H1 (cell line): ENCODE data around the gene IRAK4. TPM values are rescaled to one million over a fixed set of nuclear protein-coding genes. Genes with fewer than 3 reads are reported as not detected.

Experiments
- SP4 ChIP-seq: IDR thresholded peaks from 2 replicates; pipeline ENCODE4 v1.6.1; 2012; ENCODE audit warnings: low read length, inconsistent platforms
- polyA plus RNA-seq, 7 experiments: library from polyadenylated mRNA; depleted of rRNA in 3 of 7; stranded (reverse) in 5 of 7; unstranded in 2 of 7; fragments of >200 nt in 5 of 7; fragments of 200-250 nt in 2 of 7; gene quantifications; 1 replicate in 5 of 7; 2 replicates in 1 of 7; 4 replicates in 1 of 7; pipeline versions ENCODE4 v1.2.1 to v1.2.3, GENCODE V29; 2011 to 2013; ENCODE audit warnings: missing spikeins in 2 of 7, mixed read lengths in 2 of 7
- total RNA-seq: library from RNA; stranded (reverse); fragmentation: NEBNext Ultra II Directional; extraction: Animal tissue kit (Norgen Biotek cat#: 25700); gene quantifications from 2 replicates; pipeline ENCODE4 v1.2.1, GENCODE V29; 2021

IRAK4 gene
- total and polyA plus RNA-seq, 2 of the 8 experiments (the other 6 are each of a cell fraction or from before 2014, with no cell fraction given), result 2.3 to 7.7 TPM

DNA sequence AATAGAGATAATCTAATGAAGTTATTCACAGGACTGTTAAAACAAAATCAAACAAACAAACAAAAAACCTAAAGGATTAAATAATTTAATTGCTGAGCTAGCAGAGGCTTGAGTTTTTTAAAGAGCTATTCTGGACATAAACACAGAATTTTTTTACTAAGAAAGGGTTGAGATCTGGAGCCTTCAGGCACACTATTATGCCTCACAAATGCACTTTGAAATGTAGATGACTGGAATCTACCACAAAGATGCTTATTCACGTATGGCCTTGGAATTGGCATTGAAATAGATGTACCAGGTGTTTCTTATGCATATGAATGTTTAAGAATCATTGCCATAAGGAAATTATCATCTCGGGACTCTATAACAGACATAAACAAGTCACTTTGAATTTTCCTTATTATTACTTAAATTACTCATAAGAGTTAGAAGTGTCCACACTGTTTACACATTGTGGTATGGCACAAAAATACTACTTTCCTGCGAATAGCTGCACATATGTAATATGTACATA lies 21.8 kb upstream of the IRAK4 start (continued):
- no peak for TF ChIP-seq SP4
